Mammary epithelial cell (primary cell): Measurements from ENCODE around the gene MASP2.

ENCODE experiments used
- EZH2 ChIP-seq: IDR thresholded peaks from 2 replicates; pipeline ENCODE4 v1.6.1; 2012; ENCODE audit warnings: low read length, inconsistent platforms, borderline replicate concordance
- TF ChIP-seq, protein P1 (sequence below), 2 donors: IDR thresholded peaks in 1 of 2; conservative IDR thresholded peaks in 1 of 2; 2 replicates each; pipeline ENCODE4 v1.5.1; 2011 to 2012; ENCODE audit warnings: inconsistent platforms in 2 of 2, low read length in 2 of 2, mild to moderate bottlenecking in 2 of 2, control low read depth in 1 of 2, low read depth in 1 of 2; ENCODE audit not compliant: insufficient read depth in 1 of 2; ENCODE audit errors: extremely low read depth in 1 of 2

DNA sequence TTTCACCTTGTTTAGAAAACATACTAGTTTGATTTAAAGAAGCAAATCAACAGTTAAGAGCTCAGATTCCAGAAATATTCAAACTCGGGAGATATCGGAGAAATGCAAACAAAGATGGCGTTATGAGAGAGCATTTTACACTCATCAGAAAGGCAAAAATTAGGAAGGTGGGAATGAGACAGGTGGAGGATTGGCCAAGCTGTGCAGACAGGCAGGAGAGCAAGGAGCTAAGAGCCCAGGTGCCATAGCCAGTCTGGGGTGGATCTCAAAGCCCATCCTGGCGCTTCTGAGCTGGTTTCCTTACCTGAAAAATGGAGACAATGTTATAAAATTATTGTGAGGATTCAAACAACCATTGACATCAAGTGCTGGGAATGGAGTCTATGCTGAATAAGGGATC, 54.2 kb downstream of the MASP2 start:
- TF ChIP-seq, protein P1, sequence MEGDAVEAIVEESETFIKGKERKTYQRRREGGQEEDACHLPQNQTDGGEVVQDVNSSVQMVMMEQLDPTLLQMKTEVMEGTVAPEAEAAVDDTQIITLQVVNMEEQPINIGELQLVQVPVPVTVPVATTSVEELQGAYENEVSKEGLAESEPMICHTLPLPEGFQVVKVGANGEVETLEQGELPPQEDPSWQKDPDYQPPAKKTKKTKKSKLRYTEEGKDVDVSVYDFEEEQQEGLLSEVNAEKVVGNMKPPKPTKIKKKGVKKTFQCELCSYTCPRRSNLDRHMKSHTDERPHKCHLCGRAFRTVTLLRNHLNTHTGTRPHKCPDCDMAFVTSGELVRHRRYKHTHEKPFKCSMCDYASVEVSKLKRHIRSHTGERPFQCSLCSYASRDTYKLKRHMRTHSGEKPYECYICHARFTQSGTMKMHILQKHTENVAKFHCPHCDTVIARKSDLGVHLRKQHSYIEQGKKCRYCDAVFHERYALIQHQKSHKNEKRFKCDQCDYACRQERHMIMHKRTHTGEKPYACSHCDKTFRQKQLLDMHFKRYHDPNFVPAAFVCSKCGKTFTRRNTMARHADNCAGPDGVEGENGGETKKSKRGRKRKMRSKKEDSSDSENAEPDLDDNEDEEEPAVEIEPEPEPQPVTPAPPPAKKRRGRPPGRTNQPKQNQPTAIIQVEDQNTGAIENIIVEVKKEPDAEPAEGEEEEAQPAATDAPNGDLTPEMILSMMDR (conservative IDR thresholded peaks at IDR 0.05 in 1 of 2, IDR thresholded peaks at IDR 0.05 in 1 of 2; ENCODE audit: extremely low read depth in 1 of 2, insufficient read depth in 1 of 2, low read depth in 1 of 2, low read length in 2 of 2): no peak
- no peak for TF ChIP-seq EZH2
